ENCODE data around the gene CHERP. TPM values are rescaled to one million over a fixed set of nuclear protein-coding genes. Genes with fewer than 3 reads are reported as not detected.

Gene CHERP
- total RNA-seq, 2 experiments from 2014 or later: 15.6 to 87.2 TPM

DNA sequence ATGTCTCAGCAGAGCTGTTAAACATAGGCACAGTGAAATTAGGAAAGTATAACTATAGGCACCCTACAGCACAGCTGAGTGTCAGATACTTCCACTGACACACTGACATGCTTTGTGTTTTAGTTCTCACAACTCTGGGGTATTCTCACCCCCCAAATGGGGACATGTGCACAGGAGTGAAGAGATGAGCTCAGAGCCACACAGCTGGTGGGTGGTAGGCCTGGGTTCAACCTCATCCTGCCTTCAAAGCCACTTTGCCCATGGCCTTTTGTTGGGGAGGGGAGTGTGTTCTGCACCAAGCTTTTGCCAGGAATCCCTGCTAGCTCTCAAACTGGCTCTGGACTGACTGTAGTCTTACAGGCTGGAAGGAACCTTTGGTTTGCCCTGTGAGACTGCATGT is 31.7 kb upstream of the CHERP start:
- no peak for TF ChIP-seq EZH2phosphoT487 (IDR thresholded peaks at IDR 0.05; ENCODE audit: borderline replicate concordance, low read depth, low read length)
- TF ChIP-seq, protein P1, sequence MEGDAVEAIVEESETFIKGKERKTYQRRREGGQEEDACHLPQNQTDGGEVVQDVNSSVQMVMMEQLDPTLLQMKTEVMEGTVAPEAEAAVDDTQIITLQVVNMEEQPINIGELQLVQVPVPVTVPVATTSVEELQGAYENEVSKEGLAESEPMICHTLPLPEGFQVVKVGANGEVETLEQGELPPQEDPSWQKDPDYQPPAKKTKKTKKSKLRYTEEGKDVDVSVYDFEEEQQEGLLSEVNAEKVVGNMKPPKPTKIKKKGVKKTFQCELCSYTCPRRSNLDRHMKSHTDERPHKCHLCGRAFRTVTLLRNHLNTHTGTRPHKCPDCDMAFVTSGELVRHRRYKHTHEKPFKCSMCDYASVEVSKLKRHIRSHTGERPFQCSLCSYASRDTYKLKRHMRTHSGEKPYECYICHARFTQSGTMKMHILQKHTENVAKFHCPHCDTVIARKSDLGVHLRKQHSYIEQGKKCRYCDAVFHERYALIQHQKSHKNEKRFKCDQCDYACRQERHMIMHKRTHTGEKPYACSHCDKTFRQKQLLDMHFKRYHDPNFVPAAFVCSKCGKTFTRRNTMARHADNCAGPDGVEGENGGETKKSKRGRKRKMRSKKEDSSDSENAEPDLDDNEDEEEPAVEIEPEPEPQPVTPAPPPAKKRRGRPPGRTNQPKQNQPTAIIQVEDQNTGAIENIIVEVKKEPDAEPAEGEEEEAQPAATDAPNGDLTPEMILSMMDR (conservative IDR thresholded peaks at IDR 0.05; ENCODE audit: low read length): no peak
- DNase-seq (ENCODE audit: low spot score): no peak
- intact Hi-C loops (cut with micrococcal nuclease; ENCODE audit: unreplicated experiment): loop anchor here (2.0 kb wide), 1 partner anchor 55 kb away; the partner anchor contains the start of gene MED26
- ChIA-PET POLR2A (interaction anchor here (0.6 to 1.8 kb wide), 3 partner anchors 13 to 110 kb away, joined by 3 to 11 read pairs (median 3); no protein-coding TSS in a partner anchor), CTCF (ENCODE audit: unreplicated experiment) (interaction anchor here (1.5 kb wide), 1 partner anchor 44 kb away, joined by 4 read pairs; no protein-coding TSS in a partner anchor)
- H3K9me3 ChIP-seq (ENCODE audit: low read length): no peaks in the 10 kb centered on the region
- H3K4me2 ChIP-seq (ENCODE audit: low read length): peak overlapping the region; percentile 84
- no peak overlapping the region for H3K27ac ChIP-seq (ENCODE audit: low read depth, low read length, poor library complexity, severe bottlenecking)
- H3K9me2 ChIP-seq (ENCODE audit: insufficient read depth, low read length): no peaks in the 10 kb centered on the region
- H3K4me1 ChIP-seq (ENCODE audit: insufficient read depth, low read length, poor library complexity, severe bottlenecking): peaks cover 26% of the 10 kb centered on the region
- BruUV-seq (replicated peaks): no TSS peak
- H3K4me3 ChIP-seq (ENCODE audit: low read depth, low read length, poor library complexity, severe bottlenecking): peak overlapping the region; percentile 83
- no peaks in the 10 kb centered on the region; the same call in 1 of the 2 replicates for H4K20me1 ChIP-seq (ENCODE audit: insufficient read depth, low read length)
- H3K79me2 ChIP-seq (ENCODE audit: insufficient read depth, low read depth, low read length): peaks cover 52% of the 10 kb centered on the region
- peaks cover 63% of the 10 kb centered on the region for H3K36me3 ChIP-seq (ENCODE audit: insufficient read depth, low read length)
- H2AFZ ChIP-seq (ENCODE audit: low read length): no peak overlapping the region

DNA sequence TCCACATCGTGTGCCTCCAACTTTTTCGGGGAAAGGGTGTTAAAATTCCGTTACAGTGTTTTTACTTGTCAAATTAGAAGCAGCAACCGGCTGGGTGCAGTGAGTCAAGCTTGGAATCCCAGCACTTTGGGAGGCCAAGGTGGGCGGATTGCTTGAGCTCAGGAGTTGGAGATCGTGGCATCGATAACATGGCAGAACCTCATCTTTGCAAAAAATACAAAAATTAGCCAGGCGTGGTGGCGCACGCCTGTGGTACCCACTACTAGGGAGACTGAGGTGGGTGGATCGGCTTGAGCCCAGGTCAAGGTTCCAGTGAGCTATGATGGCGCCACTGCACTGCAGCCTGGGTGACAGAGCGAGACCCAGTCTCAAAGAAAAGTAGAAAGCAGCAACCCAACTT is 31.1 kb upstream of the CHERP start:
- Histone ChIP-seq H3K9me2 (ENCODE audit: insufficient read depth, low read length) (no peaks in the 10 kb centered on the region), H3K4me2 (ENCODE audit: low read length) (peak overlapping the region; percentile 84), H3K27ac (ENCODE audit: low read depth, low read length, poor library complexity, severe bottlenecking) (no peak overlapping the region), H3K36me3 (ENCODE audit: insufficient read depth, low read length) (peaks cover 63% of the 10 kb centered on the region), H3K9me3 (ENCODE audit: low read length) (no peaks in the 10 kb centered on the region), H3K4me1 (ENCODE audit: insufficient read depth, low read length, poor library complexity, severe bottlenecking) (peaks cover 26% of the 10 kb centered on the region), H3K4me3 (ENCODE audit: low read depth, low read length, poor library complexity, severe bottlenecking) (peak overlapping the region; percentile 83), H4K20me1 (ENCODE audit: insufficient read depth, low read length) (no peaks in the 10 kb centered on the region; the same call in 1 of the 2 replicates), H2AFZ (ENCODE audit: low read length) (no peak overlapping the region), H3K79me2 (ENCODE audit: insufficient read depth, low read depth, low read length) (peaks cover 46% of the 10 kb centered on the region)
- BruUV-seq (replicated peaks): no TSS peak
- POLR2A ChIA-PET: interaction anchor here (0.6 to 1.8 kb wide), 3 partner anchors 14 to 110 kb away, joined by 3 to 11 read pairs (median 3); no protein-coding TSS in a partner anchor
- intact Hi-C loops (cut with micrococcal nuclease; ENCODE audit: unreplicated experiment): loop anchor here (2.0 kb wide), 1 partner anchor 56 kb away; the partner anchor contains the start of gene MED26
- CTCF ChIA-PET (ENCODE audit: unreplicated experiment): interaction anchor here (1.5 kb wide), 1 partner anchor 44 kb away, joined by 4 read pairs; no protein-coding TSS in a partner anchor
- TF ChIP-seq, protein P1 (conservative IDR thresholded peaks at IDR 0.05; ENCODE audit: low read length): no peak
- no peak for TF ChIP-seq EZH2phosphoT487 (IDR thresholded peaks at IDR 0.05; ENCODE audit: borderline replicate concordance, low read depth, low read length)
- DNase-seq (ENCODE audit: low spot score): no peak
